Cerebellar cortex (tissue), 1 donor: Measurements from ENCODE around the gene WNT6.

Experiments used
- DNase-seq: peaks from one replicate; pipeline ENCODE4 v3.0.0-alpha.2; 2015; ENCODE audit warnings: low spot score

The WNT6 gene

DNA sequence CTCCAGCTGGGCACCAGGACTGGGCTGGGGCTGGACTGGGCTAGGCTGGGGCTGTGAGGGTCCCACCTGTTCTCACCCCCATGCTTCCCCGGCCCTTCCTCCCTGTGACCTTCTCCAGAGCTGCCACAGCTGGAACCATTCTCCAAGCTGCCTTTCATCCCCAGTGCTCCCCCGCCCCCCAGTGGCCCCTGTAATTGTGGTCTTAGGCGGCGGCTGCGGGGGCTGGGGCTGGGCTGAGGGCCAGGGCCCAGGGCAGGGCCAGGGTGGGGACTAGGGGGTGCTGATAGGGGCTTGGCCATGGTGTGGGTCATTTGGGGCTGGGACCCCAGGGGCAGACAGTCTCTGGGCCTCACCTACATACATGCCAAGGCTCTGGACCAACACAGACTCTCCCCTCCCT lies 18.3 kb downstream of the WNT6 start:
- DNase-seq = no peak

DNA sequence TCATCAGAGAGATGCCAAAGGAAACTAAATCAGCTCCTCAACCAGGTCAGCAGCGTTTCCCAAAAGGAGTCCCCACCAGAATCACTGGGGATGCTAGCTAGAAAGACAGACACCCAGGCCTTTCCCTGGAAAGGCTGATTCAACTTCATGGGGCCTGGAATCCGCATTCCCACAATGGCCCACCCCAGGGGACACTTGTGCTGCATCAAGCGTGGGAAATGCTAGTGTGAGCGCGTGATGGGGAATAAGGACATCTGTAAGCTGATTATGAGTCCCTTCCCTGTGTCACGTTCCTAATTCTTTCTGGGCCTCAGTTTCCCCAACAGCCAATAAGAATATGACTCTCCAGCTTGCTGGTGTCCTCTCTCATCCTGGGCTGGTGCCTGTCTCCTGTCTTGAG lies 18.9 kb downstream of the WNT6 start:
- DNase-seq = no peak

DNA sequence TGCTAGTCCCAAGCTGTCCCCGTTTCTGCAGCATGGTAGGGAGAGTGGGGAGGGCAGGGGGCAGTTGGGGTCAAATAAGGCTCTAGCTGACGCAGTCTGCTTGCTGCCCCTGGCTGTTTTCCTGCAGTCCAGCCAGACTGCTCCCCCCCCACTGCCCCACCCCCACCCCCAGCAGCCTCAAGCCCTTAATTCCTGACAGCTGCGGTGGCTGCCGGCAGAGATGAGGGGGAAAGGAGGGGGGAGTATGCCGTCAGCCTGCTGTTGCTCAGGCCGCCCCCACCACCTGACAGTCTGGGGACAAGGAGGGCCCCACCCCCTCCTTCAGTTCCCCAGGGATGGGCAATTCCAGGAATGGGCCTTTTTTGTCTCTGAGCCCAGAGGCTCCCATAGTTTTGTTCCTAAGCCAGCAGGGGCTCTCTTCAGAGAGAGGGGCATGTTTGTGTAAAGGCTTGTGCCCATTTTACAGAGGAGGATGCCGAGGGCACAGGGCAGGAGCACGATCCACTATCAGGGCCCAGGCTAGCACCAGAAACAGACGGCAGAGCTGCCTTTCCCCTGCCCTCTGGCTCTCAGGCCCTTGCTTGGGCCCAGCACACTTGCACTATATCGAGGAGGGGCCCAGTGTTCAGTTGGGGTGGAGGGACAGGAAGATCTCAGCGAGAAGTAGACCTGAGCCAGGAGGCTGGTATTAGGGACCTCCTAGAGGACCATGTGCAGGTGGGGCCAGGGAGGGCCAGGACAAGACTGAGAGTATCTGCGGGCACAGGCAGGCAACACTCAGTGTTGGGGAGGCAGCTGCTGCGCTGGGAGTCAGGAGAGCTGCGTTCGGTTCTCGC lies 19.5 kb downstream of the WNT6 start:
- DNase-seq = no peak

DNA sequence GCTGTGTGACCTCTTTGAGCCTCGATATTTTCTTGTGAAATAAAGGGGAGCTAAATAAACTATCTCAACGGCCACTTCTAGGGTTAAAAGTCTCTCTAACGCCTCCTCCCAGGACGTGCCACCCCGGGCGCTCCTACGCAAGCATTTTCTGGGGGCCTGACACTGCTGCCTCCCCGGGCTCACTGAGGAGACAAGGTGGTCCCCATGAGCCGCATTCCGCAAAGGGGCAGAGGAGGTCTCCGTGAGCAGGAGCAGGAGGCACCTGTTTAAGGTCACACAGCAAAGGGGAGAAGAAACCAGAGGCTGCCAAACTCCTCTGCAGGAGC lies 20.1 kb downstream of the WNT6 start:
- no peak for DNase-seq

DNA sequence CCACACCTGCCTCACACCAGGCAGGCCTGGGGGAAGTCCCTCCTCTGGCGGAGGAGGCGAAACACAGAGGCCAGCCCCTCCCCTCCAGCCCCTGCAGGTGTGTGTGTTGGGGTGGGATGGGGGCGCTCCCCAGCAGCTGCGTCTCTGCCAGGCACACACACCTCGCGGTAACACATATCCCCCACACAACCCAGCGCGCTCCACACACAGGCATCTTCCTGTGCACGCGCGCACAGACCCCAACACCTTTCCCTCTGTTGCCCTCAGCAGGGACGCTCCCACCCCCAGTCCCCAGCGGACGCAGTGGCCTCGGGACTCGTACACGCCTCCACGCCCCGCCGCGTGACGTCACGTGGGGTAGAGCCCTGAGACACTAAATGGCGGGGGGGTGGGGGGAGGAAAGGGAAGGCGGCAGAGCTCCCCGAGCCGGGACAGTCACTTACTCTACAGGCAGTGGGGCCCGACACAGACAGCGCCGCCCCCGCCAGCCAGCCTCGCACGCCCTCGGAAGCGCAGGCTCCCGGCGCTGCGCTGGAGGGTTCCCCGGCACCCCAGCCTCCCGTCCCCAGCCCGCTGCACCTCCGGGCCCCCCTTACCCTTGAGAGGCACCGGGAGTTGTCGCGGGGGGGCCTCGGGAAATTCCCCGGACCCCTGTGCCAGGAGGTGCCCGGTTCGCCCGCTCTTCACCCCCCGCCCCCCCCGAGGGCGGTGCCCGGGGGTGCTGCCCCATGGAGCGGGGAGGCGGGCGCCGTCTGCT lies 20.7 kb downstream of the WNT6 start, which contains the start of gene WNT10A:
TSS of gene WNT10A (plus strand) at position 751 of the 757 bp plus-strand sequence. CDS start 144 bp downstream, outside the sequence.
- no peak for DNase-seq

- no peak for DNase-seq
Measured at GRCh38 chr2:218880859-218881594, 21.4 kb downstream of the WNT6 start.

DNA sequence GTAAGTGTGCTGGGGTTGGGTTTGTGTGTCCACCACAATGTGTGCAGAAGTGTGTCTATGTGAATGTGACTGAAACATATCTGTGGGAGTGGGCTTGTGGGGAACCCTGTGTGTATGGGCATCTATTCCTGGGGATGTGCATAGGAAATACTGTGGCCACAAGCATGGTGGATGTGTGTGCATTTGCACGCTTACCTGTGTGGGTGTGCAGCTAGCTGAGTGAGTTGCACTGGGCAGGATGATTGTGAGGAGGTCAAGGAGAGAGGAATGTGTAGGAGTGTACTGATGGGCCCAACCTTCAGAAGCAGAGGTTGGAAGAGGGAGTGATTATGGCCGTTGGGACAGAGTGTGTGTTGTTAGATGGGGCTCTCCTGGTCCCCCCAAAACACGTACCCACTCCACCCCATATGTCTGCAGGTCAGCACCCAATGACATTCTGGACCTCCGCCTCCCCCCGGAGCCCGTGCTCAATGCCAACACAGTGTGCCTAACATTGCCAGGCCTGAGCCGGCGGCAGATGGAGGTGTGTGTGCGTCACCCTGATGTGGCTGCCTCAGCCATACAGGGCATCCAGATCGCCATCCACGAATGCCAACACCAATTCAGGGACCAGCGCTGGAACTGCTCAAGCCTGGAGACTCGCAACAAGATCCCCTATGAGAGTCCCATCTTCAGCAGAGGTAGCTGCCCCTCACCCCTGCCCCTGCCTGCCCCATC lies 22.3 kb downstream of the WNT6 start:
- no peak for DNase-seq

GRCh38 chr2:218882461-218882816 lies 22.8 kb downstream of the WNT6 start:
- DNase-seq = no peak

GRCh38 chr2:218882866-218883366 lies 23.3 kb downstream of the WNT6 start:
- no peak for DNase-seq

- no peak for DNase-seq
Measured at GRCh38 chr2:218883491-218884490, 24.2 kb downstream of the WNT6 start.

- DNase-seq = no peak
Measured at GRCh38 chr2:218884519-218884918, 24.9 kb downstream of the WNT6 start.

DNA sequence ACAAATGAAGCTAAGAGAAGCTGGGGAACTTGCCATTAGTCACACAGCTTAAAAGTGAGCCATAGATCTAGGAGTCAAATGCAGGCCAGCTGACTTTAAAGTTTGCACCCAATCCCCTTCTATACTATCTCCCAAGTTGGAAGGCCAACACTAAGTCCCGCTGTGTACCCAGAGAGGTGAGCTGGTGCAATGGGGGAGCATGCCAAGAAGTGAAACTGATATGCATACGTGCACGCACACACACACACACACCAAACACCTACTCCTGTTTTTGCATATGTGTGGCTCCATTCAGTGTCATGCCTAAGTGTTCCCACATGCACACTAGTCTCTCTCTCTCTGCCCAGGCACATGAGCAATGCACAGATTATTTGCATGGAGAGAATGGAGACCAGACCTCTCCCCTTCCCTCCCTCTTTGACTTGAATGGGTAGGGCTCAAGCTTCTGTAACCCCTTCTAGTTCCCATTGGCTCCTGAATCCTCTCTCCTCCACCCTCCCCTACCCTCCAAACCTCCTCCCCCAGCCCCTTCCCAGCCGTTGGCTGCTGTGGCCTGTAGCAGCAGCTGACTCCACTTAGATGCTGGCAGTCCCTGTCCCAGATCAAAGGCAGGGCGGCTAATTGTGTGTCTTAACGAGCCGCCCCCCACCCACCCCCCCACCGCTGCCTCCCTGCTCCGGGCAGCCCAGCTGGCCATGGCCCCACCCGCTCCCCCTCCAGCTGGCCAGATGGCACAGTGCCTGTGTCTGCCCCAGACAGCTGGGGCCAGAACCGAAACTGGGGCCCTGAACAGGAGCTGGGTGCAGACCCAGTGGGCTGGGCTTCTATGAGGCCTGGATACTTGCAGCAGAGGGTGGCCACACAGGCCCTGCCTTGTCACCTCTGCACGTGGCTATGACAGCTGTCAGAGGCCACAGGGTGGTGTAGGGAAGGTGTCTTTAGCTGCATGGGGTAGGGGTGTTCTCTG lies 26.7 kb downstream of the WNT6 start:
- DNase-seq = no peak

- DNase-seq = no peak
Measured at GRCh38 chr2:218887079-218887478, 27.5 kb downstream of the WNT6 start.

GRCh38 chr2:218888341-218888740 lies 28.7 kb downstream of the WNT6 start:
- no peak for DNase-seq

DNA sequence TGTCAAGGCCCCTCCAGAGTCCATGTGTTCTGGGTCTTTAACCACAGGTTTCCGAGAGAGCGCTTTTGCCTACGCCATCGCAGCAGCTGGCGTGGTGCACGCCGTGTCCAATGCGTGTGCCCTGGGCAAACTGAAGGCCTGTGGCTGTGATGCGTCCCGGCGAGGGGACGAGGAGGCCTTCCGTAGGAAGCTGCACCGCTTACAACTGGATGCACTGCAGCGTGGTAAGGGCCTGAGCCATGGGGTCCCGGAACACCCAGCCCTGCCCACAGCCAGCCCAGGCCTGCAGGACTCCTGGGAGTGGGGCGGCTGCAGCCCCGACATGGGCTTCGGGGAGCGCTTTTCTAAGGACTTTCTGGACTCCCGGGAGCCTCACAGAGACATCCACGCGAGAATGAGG lies 30.3 kb downstream of the WNT6 start:
- no peak for DNase-seq

GRCh38 chr2:218890369-218890768 lies 30.8 kb downstream of the WNT6 start:
- no peak for DNase-seq

- no peak for DNase-seq
Measured at GRCh38 chr2:218891275-218892135, 31.9 kb downstream of the WNT6 start.

GRCh38 chr2:218892693-218893348 lies 33.2 kb downstream of the WNT6 start:
- DNase-seq = no peak
